T-cell (primary cell): ENCODE measurements around the gene ZNF48. TPM values are rescaled to one million over a fixed set of nuclear protein-coding genes. Genes with fewer than 3 reads are reported as not detected.

Experiments
- ATAC-seq, 4 experiments: fragments of 200-7000 bp in 3 of 4; fragments of 150-1000 bp in 1 of 4; cut with Tn5 transposase; replicated peaks in 1 of 4; 1 replicate in 3 of 4; 2 replicates in 1 of 4; pipeline ENCODE4 v1.10.0; 2021; ENCODE audit warnings: moderate library complexity in 3 of 4, mild to moderate bottlenecking in 2 of 4, moderate number of reproducible peaks in 1 of 4
- CTCF ChIA-PET, 2 donors: fragments of 300-600 bp; sonication (Branson Sonifier 250); formaldehyde crosslinking; loops; one replicate each; lab custom pipeline; 2022; ENCODE audit warnings: antibody characterized with exemption in 2 of 2; lab: Charles Lee
- POLR2A ChIA-PET, 2 donors: fragments of 300-600 bp; sonication (Branson Sonifier 250); formaldehyde crosslinking; loops; one replicate each; lab custom pipeline; 2022; ENCODE audit warnings: antibody characterized with exemption in 2 of 2; lab: Charles Lee
- DNase-seq, 35 experiments: peaks; one replicate each; pipeline versions ENCODE4 v3.0.0 to v3.0.0-alpha.2; 2013 to 2023
- H3K27ac ChIP-seq: one replicate; pipeline ENCODE4 v1.5.1; 2013; ENCODE audit warnings: low read length
- H3K27me3 ChIP-seq, 2 experiments: replicated peaks in 1 of 2; 1 replicate in 1 of 2; 2 replicates in 1 of 2; pipeline versions ENCODE4 v1.6.1 to v1.7.0; 2013; ENCODE audit warnings: low read length in 1 of 2, mixed read lengths in 1 of 2; ENCODE audit not compliant: control insufficient read depth in 2 of 2, insufficient read depth in 2 of 2; ENCODE audit errors: extremely low read depth in 1 of 2
- H3K36me3 ChIP-seq, 2 donors: 1 replicate in 1 of 2; 2 replicates in 1 of 2; pipeline versions ENCODE4 v1.6.1 to v1.7.0; 2013; ENCODE audit warnings: low read length in 1 of 2; ENCODE audit not compliant: control insufficient read depth in 2 of 2, insufficient read depth in 1 of 2; ENCODE audit errors: extremely low read depth in 1 of 2
- H3K4me1 ChIP-seq, 2 experiments: 1 replicate in 1 of 2; 2 replicates in 1 of 2; pipeline versions ENCODE4 v1.6.1 to v1.7.0; 2013; ENCODE audit warnings: low read length in 2 of 2, mixed read lengths in 1 of 2; ENCODE audit not compliant: insufficient read depth in 2 of 2, control insufficient read depth in 1 of 2; ENCODE audit errors: extremely low read depth in 1 of 2
- H3K4me3 ChIP-seq, 2 donors: 1 replicate in 1 of 2; 2 replicates in 1 of 2; pipeline versions ENCODE4 v1.5.1 to v1.7.0; 2013; ENCODE audit warnings: mild to moderate bottlenecking in 2 of 2, low read length in 1 of 2, moderate library complexity in 1 of 2; ENCODE audit not compliant: control insufficient read depth in 1 of 2; ENCODE audit errors: extremely low read depth in 1 of 2
- H3K9me3 ChIP-seq: 2 replicates; pipeline ENCODE4 v1.7.0; 2013
- H3K27ac Mint-ChIP-seq, 2 donors: one replicate each; pipeline ENCODE4 v1.8.0; 2020 to 2021; ENCODE audit warnings: mild to moderate bottlenecking in 2 of 2, mixed read lengths in 2 of 2
- H3K27me3 Mint-ChIP-seq, 2 donors: one replicate each; pipeline ENCODE4 v1.8.0; 2021 to 2022; ENCODE audit warnings: mixed read lengths in 2 of 2
- H3K36me3 Mint-ChIP-seq: one replicate; pipeline ENCODE4 v1.8.0; 2021; ENCODE audit warnings: mixed read lengths
- H3K4me1 Mint-ChIP-seq, 3 donors: one replicate each; pipeline ENCODE4 v1.8.0; 2020 to 2022; ENCODE audit warnings: mixed read lengths in 3 of 3, mild to moderate bottlenecking in 1 of 3
- H3K4me3 Mint-ChIP-seq, 3 donors: one replicate each; pipeline ENCODE4 v1.8.0; 2020 to 2022; ENCODE audit warnings: mild to moderate bottlenecking in 3 of 3, mixed read lengths in 3 of 3, moderate library complexity in 3 of 3
- H3K9me3 Mint-ChIP-seq, 3 donors: one replicate each; pipeline ENCODE4 v1.8.0; 2020 to 2022; ENCODE audit warnings: mixed read lengths in 3 of 3
- WGBS: methylation state at CpG from one replicate; pipeline ENCODE4 v1.1.5; 2013; ENCODE audit warnings: missing lambda C conversion rate; ENCODE audit not compliant: insufficient coverage; 5-methylcytosine and 5-hydroxymethylcytosine counted together
- total RNA-seq, 35 experiments: library from RNA in 6 of 35; stranded (reverse) in 6 of 35; fragments of 120-200 nt in 1 of 35; gene quantifications; one replicate each; pipeline versions ENCODE4 v1.2.1 to v1.2.4 and lab custom pipeline; 2013 to 2026

Gene ZNF48
- total RNA-seq, 5 donors from 2014 or later (not counting 1 experiment from before 2014, with no cell fraction given), result 7.3 to 17.5 (median 16.4) TPM

DNA sequence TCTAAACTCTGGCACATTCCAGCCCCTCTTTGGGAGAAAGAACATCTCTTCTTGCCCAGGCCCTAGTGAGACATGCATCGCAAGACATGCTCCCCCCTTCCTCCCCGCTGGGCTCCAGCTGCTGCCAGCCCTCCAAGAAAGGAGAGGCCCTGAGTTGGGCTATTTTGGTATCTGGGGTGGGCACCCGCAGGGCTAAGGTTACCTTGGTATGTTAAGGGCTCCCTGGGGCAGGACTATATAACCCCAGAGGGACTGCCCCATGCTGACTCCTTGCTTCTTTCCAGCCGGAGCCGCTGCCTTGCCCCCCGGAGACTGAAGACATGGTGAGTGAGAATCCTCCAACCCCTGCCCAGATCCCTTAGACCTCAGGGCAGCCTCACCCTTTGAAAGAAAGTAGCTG is 20.7 kb upstream of the ZNF48 start, which contains the start of gene MYL11:
TSS of gene MYL11 (plus strand) at position 265 of the 400 bp plus-strand sequence. CDS start at position 321, 56 bp downstream.
- peaks cover 0 to 5% of the 10 kb centered on the region in 2 donors for H3K36me3 ChIP-seq
- ChIA-PET CTCF (no interaction called here), POLR2A (no interaction called here)
- H3K27me3 Mint-ChIP-seq, result no peaks in the 10 kb centered on the region
- peaks cover 3% of the 10 kb centered on the region for H3K36me3 Mint-ChIP-seq
- H3K27me3 ChIP-seq, result no peaks in the 10 kb centered on the region
- H3K4me1 Mint-ChIP-seq, result peaks cover 40 to 42% (median 40%) of the 10 kb centered on the region in 3 donors
- no peak within 1 kb of the TSS for H3K4me3 ChIP-seq
- peaks cover 7 to 49% of the 10 kb centered on the region in 2 experiments for H3K4me1 ChIP-seq
- peak within 1 kb of the TSS in 2 of 3 donors; percentile 10 to 13 for H3K4me3 Mint-ChIP-seq
- H3K9me3 Mint-ChIP-seq, result no peaks in the 10 kb centered on the region
- WGBS, result 93% methylated on average over 3 of the region's 6 CpGs
- H3K9me3 ChIP-seq, result no peaks in the 10 kb centered on the region
- no peak within 1 kb of the TSS for H3K27ac ChIP-seq
- ATAC-seq (no peak), DNase-seq (no peak)
- H3K27ac Mint-ChIP-seq, result peak within 1 kb of the TSS; percentile 61 to 78

GRCh38 chr16:30375864-30376263 is 19.4 kb upstream of the ZNF48 start:
- Histone ChIP-seq H3K27ac (peak overlapping the region; percentile 99), H3K4me1 (peaks cover 12 to 60% of the 10 kb centered on the region in 2 experiments), H3K9me3 (no peaks in the 10 kb centered on the region), H3K4me3 (no peak overlapping the region), H3K36me3 (peaks cover 0 to 14% of the 10 kb centered on the region in 2 donors), H3K27me3 (no peaks in the 10 kb centered on the region)
- Mint-ChIP-seq H3K4me3 (no peak overlapping the region), H3K9me3 (no peaks in the 10 kb centered on the region), H3K27me3 (no peaks in the 10 kb centered on the region), H3K27ac (peak overlapping the region; percentile 55 to 78), H3K4me1 (peaks cover 52 to 54% (median 53%) of the 10 kb centered on the region in 3 donors), H3K36me3 (peaks cover 8% of the 10 kb centered on the region)
- ChIA-PET CTCF (interaction anchor here in 1 of 2 donors (0.6 kb wide), 1 partner anchor 74 kb away, joined by 3 read pairs; no protein-coding TSS in a partner anchor), POLR2A (interaction anchor here in 1 of 2 donors (0.6 kb wide), 1 partner anchor 47 kb away, joined by 3 read pairs; no protein-coding TSS in a partner anchor)
- ATAC-seq (no peak), DNase-seq (no peak)
- WGBS, result 97% methylated on average over 5 of the region's 8 CpGs

- CTCF ChIA-PET, result interaction anchor here in 1 of 2 donors (0.6 kb wide), 1 partner anchor 73 kb away, joined by 3 read pairs; no protein-coding TSS in a partner anchor
- peaks cover 52 to 54% (median 54%) of the 10 kb centered on the region in 3 donors for H3K4me1 Mint-ChIP-seq
These were observed 18.7 kb upstream of the ZNF48 start for GRCh38 chr16:30376461-30376902.

GRCh38 chr16:30377050-30377811 is 18.0 kb upstream of the ZNF48 start:
- POLR2A ChIA-PET, result interaction anchor here (0.6 to 0.9 kb wide), 7 partner anchors 12 to 1531 kb away, joined by 3 to 19 read pairs (median 5); partner anchors contain the start of gene TUFM (in 1 of the 2)
- Histone ChIP-seq H3K36me3 (peaks cover 0 to 19% of the 10 kb centered on the region in 2 donors), H3K4me3 (peak overlapping the region; percentile 42 to 90), H3K27me3 (no peaks in the 10 kb centered on the region), H3K9me3 (no peaks in the 10 kb centered on the region), H3K27ac (peak overlapping the region; percentile 99), H3K4me1 (peaks cover 18 to 61% of the 10 kb centered on the region in 2 experiments)
- DNase-seq (peak in 1 of 35 experiments; percentile 31), ATAC-seq (no peak)
- peak overlapping the region; percentile 97 to 100 (median 99) for H3K4me3 Mint-ChIP-seq
- H3K36me3 Mint-ChIP-seq, result peaks cover 8% of the 10 kb centered on the region
- no peaks in the 10 kb centered on the region for H3K27me3 Mint-ChIP-seq
- WGBS, result 38% methylated on average over 21 of the region's 29 CpGs
- CTCF ChIA-PET, result interaction anchor here in 1 of 2 donors (0.6 to 1.1 kb wide), 3 partner anchors 8 to 53 kb away, joined by 5 to 10 read pairs (median 6); partner anchors contain the start of gene DCTPP1
- H3K9me3 Mint-ChIP-seq, result no peaks in the 10 kb centered on the region
- H3K27ac Mint-ChIP-seq, result peak overlapping the region; percentile 99 to 100
- peaks cover 50 to 54% (median 51%) of the 10 kb centered on the region in 3 donors for H3K4me1 Mint-ChIP-seq

More at GRCh38 chr16:30376461-30376902, 18.7 kb upstream of the ZNF48 start:
- H3K36me3 ChIP-seq, result peaks cover 0 to 19% of the 10 kb centered on the region in 2 donors
- no peak for DNase-seq
- H3K36me3 Mint-ChIP-seq, result peaks cover 8% of the 10 kb centered on the region
- H3K27me3 Mint-ChIP-seq, result no peaks in the 10 kb centered on the region
- H3K9me3 ChIP-seq, result no peaks in the 10 kb centered on the region
- H3K27ac Mint-ChIP-seq, result peak overlapping the region; percentile 78 to 100
- H3K9me3 Mint-ChIP-seq, result no peaks in the 10 kb centered on the region
- 100% methylated on average over 3 of the region's 8 CpGs for WGBS
- no peak for ATAC-seq
- H3K4me1 ChIP-seq, result peaks cover 13 to 61% of the 10 kb centered on the region in 2 experiments
- no peak overlapping the region for H3K4me3 ChIP-seq
- peak overlapping the region; percentile 99 for H3K27ac ChIP-seq
- POLR2A ChIA-PET, result interaction anchor here in 1 of 2 donors (0.6 kb wide), 1 partner anchor 22 kb away, joined by 3 read pairs; no protein-coding TSS in a partner anchor
- no peaks in the 10 kb centered on the region for H3K27me3 ChIP-seq
- peak overlapping the region in 1 of 3 donors; percentile 100 for H3K4me3 Mint-ChIP-seq

DNA sequence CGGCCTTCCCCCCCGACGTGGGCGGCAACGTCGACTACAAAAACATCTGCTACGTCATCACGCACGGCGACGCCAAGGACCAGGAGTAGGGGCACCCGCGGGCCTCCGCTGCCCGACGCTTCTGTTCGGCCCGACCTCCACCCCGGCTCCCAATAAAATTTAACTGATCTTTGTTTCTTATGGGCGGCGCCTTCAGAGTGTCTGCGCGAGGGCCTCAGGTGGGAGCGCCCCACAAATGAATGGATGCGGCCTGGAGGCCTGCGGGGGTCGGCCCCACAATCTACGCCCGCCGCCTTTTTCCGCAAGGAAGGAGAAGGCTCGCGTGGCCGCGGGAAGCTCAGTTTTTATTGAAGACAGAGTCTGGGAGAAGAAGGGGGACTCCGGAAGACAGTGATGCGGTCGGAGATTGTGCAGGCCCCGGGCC is 17.4 kb upstream of the ZNF48 start:
- Histone ChIP-seq H3K36me3 (peaks cover 0 to 19% of the 10 kb centered on the region in 2 donors), H3K27ac (peak overlapping the region; percentile 99), H3K4me1 (peaks cover 20 to 67% of the 10 kb centered on the region in 2 experiments), H3K27me3 (no peaks in the 10 kb centered on the region), H3K4me3 (peak overlapping the region; percentile 57 to 90), H3K9me3 (no peaks in the 10 kb centered on the region)
- no peaks in the 10 kb centered on the region for H3K27me3 Mint-ChIP-seq
- peak overlapping the region; percentile 99 to 100 for H3K27ac Mint-ChIP-seq
- ChIA-PET CTCF (interaction anchor here in 1 of 2 donors (0.6 to 1.1 kb wide), 4 partner anchors 9 to 197 kb away, joined by 4 to 10 read pairs (median 6); partner anchors contain the start of gene DCTPP1), POLR2A (interaction anchor here (0.6 to 0.9 kb wide), 7 partner anchors 12 to 1531 kb away, joined by 3 to 19 read pairs (median 5); partner anchors contain the start of gene TUFM (in 1 of the 2))
- DNase-seq (peak; percentile 82 to 95 (median 90)), ATAC-seq (peak; percentile 48 to 59 (median 52))
- WGBS, result 0% methylated on average over 34 of the region's 39 CpGs
- H3K4me3 Mint-ChIP-seq, result peak overlapping the region; percentile 97 to 100 (median 99)
- H3K36me3 Mint-ChIP-seq, result peaks cover 8% of the 10 kb centered on the region
- no peaks in the 10 kb centered on the region for H3K9me3 Mint-ChIP-seq
- H3K4me1 Mint-ChIP-seq, result peaks cover 55 to 58% (median 57%) of the 10 kb centered on the region in 3 donors
